ENCODE data around the gene SELENOK. TPM values are rescaled to one million over a fixed set of nuclear protein-coding genes. Genes with fewer than 3 reads are reported as not detected.
A peak's percentile ranks its signal among the peaks of the same experiment; 100 is the strongest.

The SELENOK gene
- total and polyA plus RNA-seq, 2 of the 13 experiments (the other 11 are each of a cell fraction or from before 2014, with no cell fraction given): 67.0 to 81.0 TPM

- TF ChIP-seq, protein P1, sequence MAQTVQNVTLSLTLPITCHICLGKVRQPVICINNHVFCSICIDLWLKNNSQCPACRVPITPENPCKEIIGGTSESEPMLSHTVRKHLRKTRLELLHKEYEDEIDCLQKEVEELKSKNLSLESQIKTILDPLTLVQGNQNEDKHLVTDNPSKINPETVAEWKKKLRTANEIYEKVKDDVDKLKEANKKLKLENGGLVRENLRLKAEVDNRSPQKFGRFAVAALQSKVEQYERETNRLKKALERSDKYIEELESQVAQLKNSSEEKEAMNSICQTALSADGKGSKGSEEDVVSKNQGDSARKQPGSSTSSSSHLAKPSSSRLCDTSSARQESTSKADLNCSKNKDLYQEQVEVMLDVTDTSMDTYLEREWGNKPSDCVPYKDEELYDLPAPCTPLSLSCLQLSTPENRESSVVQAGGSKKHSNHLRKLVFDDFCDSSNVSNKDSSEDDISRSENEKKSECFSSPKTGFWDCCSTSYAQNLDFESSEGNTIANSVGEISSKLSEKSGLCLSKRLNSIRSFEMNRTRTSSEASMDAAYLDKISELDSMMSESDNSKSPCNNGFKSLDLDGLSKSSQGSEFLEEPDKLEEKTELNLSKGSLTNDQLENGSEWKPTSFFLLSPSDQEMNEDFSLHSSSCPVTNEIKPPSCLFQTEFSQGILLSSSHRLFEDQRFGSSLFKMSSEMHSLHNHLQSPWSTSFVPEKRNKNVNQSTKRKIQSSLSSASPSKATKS (CRISPR knock-in tag; IDR thresholded peaks at IDR 0.05): no peak
- TF ChIP-seq ZBTB1 (CRISPR knock-in tag; IDR thresholded peaks at IDR 0.05; ENCODE audit: borderline replicate concordance) (no peak), CREM (IDR thresholded peaks at IDR 0.05) (no peak), CREM (CRISPR knock-in tag; IDR thresholded peaks at IDR 0.05) (no peak), ZNF30 (CRISPR knock-in tag; IDR thresholded peaks at IDR 0.05) (no peak), ZBTB20 (CRISPR knock-in tag; IDR thresholded peaks at IDR 0.05; ENCODE audit: borderline replicate concordance, low read depth) (peak; percentile 65; the same call in 1 of the 2 replicates), ZNF652 (CRISPR knock-in tag; IDR thresholded peaks at IDR 0.05; ENCODE audit: borderline replicate concordance, low read depth) (no peak), SKI (IDR thresholded peaks at IDR 0.05; ENCODE audit: partially characterized antibody) (peak; percentile 60)
- TF ChIP-seq, protein P2, sequence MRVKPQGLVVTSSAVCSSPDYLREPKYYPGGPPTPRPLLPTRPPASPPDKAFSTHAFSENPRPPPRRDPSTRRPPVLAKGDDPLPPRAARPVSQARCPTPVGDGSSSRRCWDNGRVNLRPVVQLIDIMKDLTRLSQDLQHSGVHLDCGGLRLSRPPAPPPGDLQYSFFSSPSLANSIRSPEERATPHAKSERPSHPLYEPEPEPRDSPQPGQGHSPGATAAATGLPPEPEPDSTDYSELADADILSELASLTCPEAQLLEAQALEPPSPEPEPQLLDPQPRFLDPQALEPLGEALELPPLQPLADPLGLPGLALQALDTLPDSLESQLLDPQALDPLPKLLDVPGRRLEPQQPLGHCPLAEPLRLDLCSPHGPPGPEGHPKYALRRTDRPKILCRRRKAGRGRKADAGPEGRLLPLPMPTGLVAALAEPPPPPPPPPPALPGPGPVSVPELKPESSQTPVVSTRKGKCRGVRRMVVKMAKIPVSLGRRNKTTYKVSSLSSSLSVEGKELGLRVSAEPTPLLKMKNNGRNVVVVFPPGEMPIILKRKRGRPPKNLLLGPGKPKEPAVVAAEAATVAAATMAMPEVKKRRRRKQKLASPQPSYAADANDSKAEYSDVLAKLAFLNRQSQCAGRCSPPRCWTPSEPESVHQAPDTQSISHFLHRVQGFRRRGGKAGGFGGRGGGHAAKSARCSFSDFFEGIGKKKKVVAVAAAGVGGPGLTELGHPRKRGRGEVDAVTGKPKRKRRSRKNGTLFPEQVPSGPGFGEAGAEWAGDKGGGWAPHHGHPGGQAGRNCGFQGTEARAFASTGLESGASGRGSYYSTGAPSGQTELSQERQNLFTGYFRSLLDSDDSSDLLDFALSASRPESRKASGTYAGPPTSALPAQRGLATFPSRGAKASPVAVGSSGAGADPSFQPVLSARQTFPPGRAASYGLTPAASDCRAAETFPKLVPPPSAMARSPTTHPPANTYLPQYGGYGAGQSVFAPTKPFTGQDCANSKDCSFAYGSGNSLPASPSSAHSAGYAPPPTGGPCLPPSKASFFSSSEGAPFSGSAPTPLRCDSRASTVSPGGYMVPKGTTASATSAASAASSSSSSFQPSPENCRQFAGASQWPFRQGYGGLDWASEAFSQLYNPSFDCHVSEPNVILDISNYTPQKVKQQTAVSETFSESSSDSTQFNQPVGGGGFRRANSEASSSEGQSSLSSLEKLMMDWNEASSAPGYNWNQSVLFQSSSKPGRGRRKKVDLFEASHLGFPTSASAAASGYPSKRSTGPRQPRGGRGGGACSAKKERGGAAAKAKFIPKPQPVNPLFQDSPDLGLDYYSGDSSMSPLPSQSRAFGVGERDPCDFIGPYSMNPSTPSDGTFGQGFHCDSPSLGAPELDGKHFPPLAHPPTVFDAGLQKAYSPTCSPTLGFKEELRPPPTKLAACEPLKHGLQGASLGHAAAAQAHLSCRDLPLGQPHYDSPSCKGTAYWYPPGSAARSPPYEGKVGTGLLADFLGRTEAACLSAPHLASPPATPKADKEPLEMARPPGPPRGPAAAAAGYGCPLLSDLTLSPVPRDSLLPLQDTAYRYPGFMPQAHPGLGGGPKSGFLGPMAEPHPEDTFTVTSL (CRISPR knock-in tag; IDR thresholded peaks at IDR 0.05; ENCODE audit: borderline replicate concordance): peak; percentile 67; the same call in 1 of the 2 replicates
- TF ChIP-seq, protein P3, sequence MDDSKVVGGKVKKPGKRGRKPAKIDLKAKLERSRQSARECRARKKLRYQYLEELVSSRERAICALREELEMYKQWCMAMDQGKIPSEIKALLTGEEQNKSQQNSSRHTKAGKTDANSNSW (CRISPR knock-in tag; IDR thresholded peaks at IDR 0.05; ENCODE audit: borderline replicate concordance): no peak
- TF ChIP-seq, protein P4, sequence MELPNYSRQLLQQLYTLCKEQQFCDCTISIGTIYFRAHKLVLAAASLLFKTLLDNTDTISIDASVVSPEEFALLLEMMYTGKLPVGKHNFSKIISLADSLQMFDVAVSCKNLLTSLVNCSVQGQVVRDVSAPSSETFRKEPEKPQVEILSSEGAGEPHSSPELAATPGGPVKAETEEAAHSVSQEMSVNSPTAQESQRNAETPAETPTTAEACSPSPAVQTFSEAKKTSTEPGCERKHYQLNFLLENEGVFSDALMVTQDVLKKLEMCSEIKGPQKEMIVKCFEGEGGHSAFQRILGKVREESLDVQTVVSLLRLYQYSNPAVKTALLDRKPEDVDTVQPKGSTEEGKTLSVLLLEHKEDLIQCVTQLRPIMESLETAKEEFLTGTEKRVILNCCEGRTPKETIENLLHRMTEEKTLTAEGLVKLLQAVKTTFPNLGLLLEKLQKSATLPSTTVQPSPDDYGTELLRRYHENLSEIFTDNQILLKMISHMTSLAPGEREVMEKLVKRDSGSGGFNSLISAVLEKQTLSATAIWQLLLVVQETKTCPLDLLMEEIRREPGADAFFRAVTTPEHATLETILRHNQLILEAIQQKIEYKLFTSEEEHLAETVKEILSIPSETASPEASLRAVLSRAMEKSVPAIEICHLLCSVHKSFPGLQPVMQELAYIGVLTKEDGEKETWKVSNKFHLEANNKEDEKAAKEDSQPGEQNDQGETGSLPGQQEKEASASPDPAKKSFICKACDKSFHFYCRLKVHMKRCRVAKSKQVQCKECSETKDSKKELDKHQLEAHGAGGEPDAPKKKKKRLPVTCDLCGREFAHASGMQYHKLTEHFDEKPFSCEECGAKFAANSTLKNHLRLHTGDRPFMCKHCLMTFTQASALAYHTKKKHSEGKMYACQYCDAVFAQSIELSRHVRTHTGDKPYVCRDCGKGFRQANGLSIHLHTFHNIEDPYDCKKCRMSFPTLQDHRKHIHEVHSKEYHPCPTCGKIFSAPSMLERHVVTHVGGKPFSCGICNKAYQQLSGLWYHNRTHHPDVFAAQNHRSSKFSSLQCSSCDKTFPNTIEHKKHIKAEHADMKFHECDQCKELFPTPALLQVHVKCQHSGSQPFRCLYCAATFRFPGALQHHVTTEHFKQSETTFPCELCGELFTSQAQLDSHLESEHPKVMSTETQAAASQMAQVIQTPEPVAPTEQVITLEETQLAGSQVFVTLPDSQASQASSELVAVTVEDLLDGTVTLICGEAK (IDR thresholded peaks at IDR 0.05): no peak
- TF ChIP-seq, protein P4 (CRISPR knock-in tag; IDR thresholded peaks at IDR 0.05): peak; percentile 81
Observed at GRCh38 chr3:53846134-53846850, 45.4 kb downstream of the SELENOK start, which contains the start of the genes CHDH and IL17RB (continued).
